Thymus (tissue), 11 donors: ENCODE data around the gene SLC25A21. TPM values are rescaled to one million over a fixed set of nuclear protein-coding genes. Genes with fewer than 3 reads are reported as not detected.

Experiments
- DNase-seq, 9 donors: peaks; one replicate each; pipeline ENCODE4 v3.0.0-alpha.2; 2013; ENCODE audit warnings: low spot score in 9 of 9, low read depth in 6 of 9, missing footprints in 1 of 9
- H3K27ac ChIP-seq, 2 donors: one replicate each; pipeline ENCODE4 v1.5.1; 2013; ENCODE audit warnings: control low read depth in 1 of 2, low read depth in 1 of 2, low read length in 1 of 2, mild to moderate bottlenecking in 1 of 2, moderate library complexity in 1 of 2
- H3K27me3 ChIP-seq, 2 donors: one replicate each; pipeline ENCODE4 v1.5.1; 2013; ENCODE audit warnings: low read length in 1 of 2; ENCODE audit not compliant: control insufficient read depth in 2 of 2, insufficient read depth in 1 of 2
- H3K36me3 ChIP-seq, 2 donors: one replicate each; pipeline ENCODE4 v1.5.1; 2013; ENCODE audit warnings: low read length in 1 of 2, mild to moderate bottlenecking in 1 of 2, moderate library complexity in 1 of 2; ENCODE audit not compliant: control insufficient read depth in 2 of 2, insufficient read depth in 2 of 2
- H3K4me1 ChIP-seq, 2 donors: one replicate each; pipeline ENCODE4 v1.5.1; 2013; ENCODE audit warnings: low read length in 2 of 2; ENCODE audit not compliant: control insufficient read depth in 2 of 2, insufficient read depth in 2 of 2
- H3K4me3 ChIP-seq, 2 donors: one replicate each; pipeline ENCODE4 v1.5.1; 2013; ENCODE audit warnings: low read length in 2 of 2, control low read depth in 1 of 2, mild to moderate bottlenecking in 1 of 2
- H3K9me3 ChIP-seq, 2 donors: one replicate each; pipeline ENCODE4 v1.5.1; 2013; ENCODE audit warnings: low read length in 1 of 2, mild to moderate bottlenecking in 1 of 2; ENCODE audit not compliant: control insufficient read depth in 2 of 2, insufficient read depth in 1 of 2
- WGBS: extraction: QIAGEN DNeasy Blood & Tissue Kit; methylation state at CpG from one replicate; pipeline ENCODE4 v1.1.7; 2013; 5-methylcytosine and 5-hydroxymethylcytosine counted together
- polyA plus RNA-seq: library from polyadenylated mRNA; stranded (reverse); fragments of 200-250 nt; gene quantifications from one replicate; pipeline ENCODE4 v1.2.3, GENCODE V29; 2013
- total RNA-seq: library from RNA; stranded (reverse); fragments of 120-200 nt; gene quantifications from one replicate; pipeline ENCODE4 v1.2.4, GENCODE V29; 2013
- donor health status: healthy.

The SLC25A21 gene
- total and polyA plus RNA-seq, 2 donors: 0.46 to 0.90 TPM

- Histone ChIP-seq H3K36me3 (no peaks in the 10 kb centered on the region), H3K9me3 (peaks cover 0 to 1% of the 10 kb centered on the region in 2 donors), H3K4me3 (peak overlapping the region; percentile 29 to 40), H3K27ac (peak overlapping the region; percentile 46 to 76), H3K27me3 (peaks cover 98 to 100% of the 10 kb centered on the region in 2 donors), H3K4me1 (peaks cover 0 to 11% of the 10 kb centered on the region in 2 donors)
- no peak for DNase-seq
- WGBS: 7% methylated on average over 35 of the region's 35 CpGs
These were observed 513.2 kb downstream of the SLC25A21 start for GRCh38 chr14:36659010-36659821.

DNA sequence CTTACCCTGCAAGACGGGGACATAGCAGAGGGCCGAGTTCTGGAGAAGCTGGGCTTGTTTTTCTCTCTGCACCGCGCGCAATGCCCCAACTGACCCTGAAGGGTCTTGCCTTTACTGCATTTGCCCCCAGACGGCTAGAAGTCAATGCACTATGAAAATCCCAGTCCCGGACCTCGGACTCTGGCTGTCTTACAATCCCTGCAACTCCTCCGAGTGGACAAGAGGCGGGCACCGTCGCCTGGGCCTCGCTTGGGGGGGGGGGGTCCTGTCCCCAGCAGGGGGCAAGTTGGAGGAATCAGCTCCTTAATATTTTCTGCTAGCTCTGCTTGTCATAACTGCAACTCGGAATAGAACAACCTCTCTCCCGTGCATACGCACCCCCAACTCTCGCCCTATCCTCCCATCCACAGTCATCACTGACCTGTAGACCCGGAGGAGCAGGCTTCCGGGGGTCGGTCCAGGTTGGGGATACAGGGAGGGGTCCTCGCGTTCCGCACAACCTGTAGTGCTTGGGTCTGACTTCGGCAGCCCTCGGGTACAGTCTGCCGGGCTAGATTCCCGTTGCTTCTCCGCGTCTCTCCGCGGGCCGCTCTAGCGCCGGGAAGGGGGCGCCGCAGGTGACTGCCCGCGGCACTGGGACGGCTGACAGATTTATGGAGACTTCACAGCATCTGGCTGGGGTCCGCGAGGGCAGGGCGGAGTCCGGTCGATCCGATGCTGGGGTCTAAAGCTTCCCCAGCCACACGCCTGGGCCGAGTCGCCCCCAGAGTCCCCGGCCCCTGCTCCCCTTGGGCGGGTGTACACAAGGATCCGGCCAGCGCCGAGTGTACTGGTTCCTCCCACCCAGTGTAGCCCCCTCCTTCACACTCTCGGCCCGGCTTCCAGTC is 514.0 kb downstream of the SLC25A21 start:
- Histone ChIP-seq H3K4me1 (peaks cover 0 to 11% of the 10 kb centered on the region in 2 donors), H3K27ac (peak overlapping the region; percentile 72 to 76), H3K27me3 (peaks cover 97 to 100% of the 10 kb centered on the region in 2 donors), H3K4me3 (peak overlapping the region; percentile 29 to 40), H3K9me3 (peaks cover 0 to under 1% of the 10 kb centered on the region in 2 donors), H3K36me3 (no peaks in the 10 kb centered on the region)
- no peak for DNase-seq
- WGBS: 5% methylated on average over 55 of the region's 55 CpGs

GRCh38 chr14:36657399-36658122 is 514.8 kb downstream of the SLC25A21 start:
- H3K4me1 ChIP-seq: peaks cover 0 to 11% of the 10 kb centered on the region in 2 donors
- 3% methylated on average over 55 of the region's 55 CpGs for WGBS
- peaks cover 94 to 100% of the 10 kb centered on the region in 2 donors for H3K27me3 ChIP-seq
- peak overlapping the region; percentile 29 to 40 for H3K4me3 ChIP-seq
- H3K27ac ChIP-seq: peak overlapping the region; percentile 72 to 76
- no peaks in the 10 kb centered on the region for H3K36me3 ChIP-seq
- H3K9me3 ChIP-seq: no peaks in the 10 kb centered on the region
- no peak for DNase-seq

- Histone ChIP-seq H3K4me1 (peaks cover 0 to 7% of the 10 kb centered on the region in 2 donors), H3K27ac (peak overlapping the region; percentile 76 to 80), H3K27me3 (peaks cover 90 to 95% of the 10 kb centered on the region in 2 donors), H3K36me3 (no peaks in the 10 kb centered on the region), H3K9me3 (no peaks in the 10 kb centered on the region), H3K4me3 (peak overlapping the region; percentile 29 to 40)
- DNase-seq: no peak
- WGBS: 4% methylated on average over 31 of the region's 31 CpGs
These were observed 515.6 kb downstream of the SLC25A21 start for GRCh38 chr14:36656687-36657398.

DNA sequence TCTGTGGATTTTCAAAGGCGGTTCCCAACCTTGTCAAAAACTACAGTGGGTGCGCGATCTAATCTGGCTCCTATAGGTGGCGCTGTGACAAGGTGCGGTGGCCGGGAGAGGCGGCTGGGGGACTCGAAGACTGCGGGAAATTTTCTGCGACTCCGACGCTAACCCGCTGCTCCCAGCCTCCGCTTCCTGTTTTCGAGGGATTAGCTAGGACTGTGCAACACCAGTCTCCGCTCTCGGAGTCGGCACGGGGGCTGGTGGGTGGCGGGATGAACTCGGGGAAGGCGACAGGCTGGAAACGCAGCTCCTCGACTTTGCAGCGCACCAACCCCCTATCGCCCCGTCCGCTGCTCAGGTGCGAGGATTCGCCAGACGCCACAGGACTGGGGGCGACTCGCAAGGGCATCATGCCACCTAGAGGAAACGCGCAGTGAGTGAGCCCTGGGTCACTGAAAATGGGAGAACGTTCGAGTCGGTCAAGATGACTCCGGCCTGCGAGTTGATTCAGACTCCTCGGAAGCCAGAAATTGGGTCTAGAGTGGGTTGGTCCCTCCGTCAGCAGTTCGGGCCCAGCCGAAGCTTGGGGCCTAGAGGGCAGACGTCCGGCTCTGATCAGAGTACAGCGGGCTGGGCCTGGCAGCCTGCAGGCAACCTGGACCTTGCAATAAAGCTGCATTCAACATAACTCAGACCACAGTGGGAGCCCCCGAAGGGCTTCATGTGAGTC is 516.3 kb downstream of the SLC25A21 start:
- 6% methylated on average over 48 of the region's 48 CpGs for WGBS
- peak overlapping the region; percentile 27 to 40 for H3K4me3 ChIP-seq
- H3K27ac ChIP-seq: peak overlapping the region; percentile 76 to 80
- peaks cover 85 to 87% of the 10 kb centered on the region in 2 donors for H3K27me3 ChIP-seq
- no peaks in the 10 kb centered on the region for H3K9me3 ChIP-seq
- no peaks in the 10 kb centered on the region for H3K36me3 ChIP-seq
- DNase-seq: peak in 2 of 9 donors; percentile 10 to 46
- peaks cover 0 to 5% of the 10 kb centered on the region in 2 donors for H3K4me1 ChIP-seq

- H3K27ac ChIP-seq: peak overlapping the region; percentile 52 to 69
- peak overlapping the region in 1 of 2 donors; percentile 22 for H3K4me3 ChIP-seq
- WGBS: 12% methylated on average over 11 of the region's 11 CpGs
These were observed 516.8 kb downstream of the SLC25A21 start for GRCh38 chr14:36655571-36655962.

DNA sequence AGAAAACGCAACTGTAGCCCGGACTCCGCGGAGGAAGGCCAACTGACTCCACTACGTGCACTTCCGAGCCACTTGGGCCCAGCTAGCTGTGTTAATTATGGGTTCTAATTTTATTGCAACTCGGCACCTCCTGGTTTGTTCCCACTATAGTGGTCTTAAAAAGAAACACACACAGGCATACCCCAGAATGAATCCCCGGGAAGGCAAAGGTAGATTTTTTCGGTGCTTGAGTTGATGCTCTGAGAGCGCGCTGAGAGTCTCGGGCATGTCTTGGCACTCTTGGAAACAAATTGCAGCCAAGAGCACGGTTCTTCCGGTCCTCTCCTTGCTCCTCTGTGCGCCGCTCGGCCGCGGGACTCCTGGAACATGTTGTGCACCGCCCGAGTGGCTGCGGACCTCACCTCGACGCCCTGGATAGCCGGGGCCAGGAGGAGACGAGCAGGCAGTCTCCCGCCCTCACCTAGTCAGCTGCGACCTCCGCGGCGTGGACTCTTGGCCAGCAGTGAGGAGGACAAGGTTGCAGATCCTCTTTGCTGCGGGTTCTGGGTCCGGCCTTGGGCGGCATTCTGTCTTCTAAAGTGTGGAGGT is 517.5 kb downstream of the SLC25A21 start:
- DNase-seq: no peak
- Histone ChIP-seq H3K9me3 (no peaks in the 10 kb centered on the region), H3K27ac (peak overlapping the region; percentile 10 to 69), H3K4me1 (peaks cover 0 to 5% of the 10 kb centered on the region in 2 donors), H3K27me3 (peaks cover 74 to 83% of the 10 kb centered on the region in 2 donors), H3K4me3 (peak overlapping the region in 1 of 2 donors; percentile 22), H3K36me3 (no peaks in the 10 kb centered on the region)
- WGBS: 11% methylated on average over 34 of the region's 34 CpGs

More at GRCh38 chr14:36655571-36655962, 516.8 kb downstream of the SLC25A21 start:
- Histone ChIP-seq H3K27me3 (peaks cover 80 to 83% of the 10 kb centered on the region in 2 donors), H3K36me3 (no peaks in the 10 kb centered on the region), H3K9me3 (no peaks in the 10 kb centered on the region), H3K4me1 (peaks cover 0 to 5% of the 10 kb centered on the region in 2 donors)
- DNase-seq: no peak
